Peyer's patch (tissue), 4 donors: ENCODE measurements around the gene MYL4.

ENCODE experiments used
- POLR2A ChIP-seq, 2 donors: fragments of 450-650 bp; IDR thresholded peaks; one replicate each; pipeline ENCODE4 v1.5.1; 2017; ENCODE audit warnings: antibody characterized with exemption in 2 of 2, mild to moderate bottlenecking in 2 of 2, moderate library complexity in 2 of 2
- TF ChIP-seq, protein P1 (sequence below), 6 experiments: fragments of 450-650 bp in 4 of 6; fragments of 200-600 bp in 2 of 6; sonication (generic) in 1 of 6; IDR thresholded peaks; one replicate each; pipeline ENCODE4 v1.5.1; 2017 to 2019; ENCODE audit warnings: antibody characterized with exemption in 6 of 6, mild to moderate bottlenecking in 3 of 6, moderate library complexity in 1 of 6

DNA sequence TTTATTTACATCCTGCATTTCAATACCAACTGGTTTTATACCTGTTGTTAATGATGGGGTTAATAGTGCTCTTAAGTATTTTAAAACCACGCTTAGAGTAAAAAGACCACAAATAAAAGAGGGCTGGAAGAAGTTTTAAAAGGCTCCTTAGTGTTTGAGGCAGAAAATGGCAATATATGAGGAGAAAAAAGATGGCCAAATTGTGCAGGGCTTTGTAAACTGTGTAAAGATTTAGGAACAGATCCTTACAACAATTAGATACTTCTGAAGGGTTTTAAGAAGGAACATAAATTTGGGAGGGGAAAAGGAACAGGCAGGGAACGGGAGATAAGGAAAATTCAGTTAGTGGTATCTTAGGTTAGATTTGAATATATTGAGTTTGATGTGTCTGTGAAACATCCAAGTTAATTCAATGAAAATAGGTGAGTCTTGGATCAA is 32.7 kb upstream of the MYL4 start:
- TF ChIP-seq, protein P1, sequence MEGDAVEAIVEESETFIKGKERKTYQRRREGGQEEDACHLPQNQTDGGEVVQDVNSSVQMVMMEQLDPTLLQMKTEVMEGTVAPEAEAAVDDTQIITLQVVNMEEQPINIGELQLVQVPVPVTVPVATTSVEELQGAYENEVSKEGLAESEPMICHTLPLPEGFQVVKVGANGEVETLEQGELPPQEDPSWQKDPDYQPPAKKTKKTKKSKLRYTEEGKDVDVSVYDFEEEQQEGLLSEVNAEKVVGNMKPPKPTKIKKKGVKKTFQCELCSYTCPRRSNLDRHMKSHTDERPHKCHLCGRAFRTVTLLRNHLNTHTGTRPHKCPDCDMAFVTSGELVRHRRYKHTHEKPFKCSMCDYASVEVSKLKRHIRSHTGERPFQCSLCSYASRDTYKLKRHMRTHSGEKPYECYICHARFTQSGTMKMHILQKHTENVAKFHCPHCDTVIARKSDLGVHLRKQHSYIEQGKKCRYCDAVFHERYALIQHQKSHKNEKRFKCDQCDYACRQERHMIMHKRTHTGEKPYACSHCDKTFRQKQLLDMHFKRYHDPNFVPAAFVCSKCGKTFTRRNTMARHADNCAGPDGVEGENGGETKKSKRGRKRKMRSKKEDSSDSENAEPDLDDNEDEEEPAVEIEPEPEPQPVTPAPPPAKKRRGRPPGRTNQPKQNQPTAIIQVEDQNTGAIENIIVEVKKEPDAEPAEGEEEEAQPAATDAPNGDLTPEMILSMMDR (IDR thresholded peaks at IDR 0.05), result no peak
- no peak for TF ChIP-seq POLR2A (IDR thresholded peaks at IDR 0.05)
